Chondrocyte (in vitro differentiated cells): ENCODE results near the gene SLC1A7. TPM values are rescaled to one million over a fixed set of nuclear protein-coding genes. Genes with fewer than 3 reads are reported as not detected.

Experiments
- DNase-seq: peaks from one replicate; pipeline ENCODE4 v3.0.0; 2021; ENCODE audit warnings: mixed read lengths, low spot score
- H3K27ac Mint-ChIP-seq: one replicate; pipeline ENCODE4 v1.8.0; 2021; ENCODE audit warnings: mild to moderate bottlenecking, moderate library complexity, mixed read lengths; ENCODE audit not compliant: unreplicated experiment
- H3K27me3 Mint-ChIP-seq: 2 replicates; pipeline ENCODE4 v1.8.0; 2021; ENCODE audit warnings: low read depth, mixed read lengths
- H3K36me3 Mint-ChIP-seq: 2 replicates; pipeline ENCODE4 v1.8.0; 2021; ENCODE audit warnings: low read depth, mixed read lengths
- H3K4me1 Mint-ChIP-seq: 2 replicates; pipeline ENCODE4 v1.8.0; 2021; ENCODE audit warnings: low read depth, mild to moderate bottlenecking, mixed read lengths
- H3K4me3 Mint-ChIP-seq: one replicate; pipeline ENCODE4 v1.8.0; 2021; ENCODE audit warnings: mild to moderate bottlenecking, moderate library complexity, mixed read lengths; ENCODE audit not compliant: unreplicated experiment
- H3K9me3 Mint-ChIP-seq: 2 replicates; pipeline ENCODE4 v1.8.0; 2021; ENCODE audit warnings: low read depth, mixed read lengths
- total RNA-seq: library from RNA; stranded (reverse); gene quantifications from 3 replicates; pipeline ENCODE4 v1.2.1, GENCODE V29; 2021
- TF ChIP-seq, protein P1 (sequence below): fragments of 200-600 bp; sonication (generic); IDR thresholded peaks from 2 replicates; pipeline ENCODE4 v1.5.0; 2021; ENCODE audit warnings: antibody characterized with exemption, mild to moderate bottlenecking, moderate library complexity

Gene SLC1A7
- total RNA-seq, 1 donor from 2014 or later, result not detected

DNA sequence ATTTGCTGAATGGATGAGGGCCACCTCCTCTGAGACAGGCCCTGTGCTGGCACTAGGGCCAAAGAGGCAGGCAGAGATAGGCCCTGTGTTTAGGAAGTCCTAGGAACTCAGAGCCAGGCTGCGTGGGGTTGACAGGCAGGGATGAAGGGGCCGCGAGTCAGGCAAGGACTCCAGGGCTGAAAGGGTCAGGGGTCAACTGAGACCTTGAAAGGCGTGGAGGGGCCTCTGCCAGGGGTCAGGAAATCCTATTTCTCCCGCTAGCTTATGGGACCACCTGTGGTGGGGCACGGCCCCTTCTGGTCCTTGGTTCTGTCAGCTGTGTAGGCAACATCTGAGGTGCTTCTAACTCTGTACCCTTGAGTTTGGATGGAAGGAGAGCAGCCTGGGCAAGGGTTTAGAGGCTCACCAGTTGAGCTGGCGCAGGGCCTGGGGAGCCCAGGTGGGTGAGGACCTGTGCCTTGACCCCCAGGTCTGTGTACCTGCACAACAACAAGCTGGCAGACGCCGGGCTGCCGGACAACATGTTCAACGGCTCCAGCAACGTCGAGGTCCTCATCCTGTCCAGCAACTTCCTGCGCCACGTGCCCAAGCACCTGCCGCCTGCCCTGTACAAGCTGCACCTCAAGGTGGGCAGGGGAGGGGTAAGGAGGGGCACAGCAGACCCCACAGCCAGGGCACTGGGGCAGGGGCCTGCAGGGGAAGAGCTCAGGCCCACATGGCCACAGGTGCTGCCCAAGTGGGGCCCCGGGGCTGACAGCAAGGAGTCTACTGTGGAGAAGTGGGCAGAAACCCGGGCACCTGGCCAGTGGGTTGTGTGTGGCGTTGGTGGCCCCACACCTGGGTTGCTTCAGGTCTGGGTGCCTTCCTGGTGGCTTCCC lies 65.5 kb downstream of the SLC1A7 start:
- H3K4me1 Mint-ChIP-seq, result no peaks in the 10 kb centered on the region
- DNase-seq, result peak; percentile 90
- H3K27me3 Mint-ChIP-seq, result no peaks in the 10 kb centered on the region
- H3K27ac Mint-ChIP-seq, result no peak overlapping the region
- TF ChIP-seq, protein P1, sequence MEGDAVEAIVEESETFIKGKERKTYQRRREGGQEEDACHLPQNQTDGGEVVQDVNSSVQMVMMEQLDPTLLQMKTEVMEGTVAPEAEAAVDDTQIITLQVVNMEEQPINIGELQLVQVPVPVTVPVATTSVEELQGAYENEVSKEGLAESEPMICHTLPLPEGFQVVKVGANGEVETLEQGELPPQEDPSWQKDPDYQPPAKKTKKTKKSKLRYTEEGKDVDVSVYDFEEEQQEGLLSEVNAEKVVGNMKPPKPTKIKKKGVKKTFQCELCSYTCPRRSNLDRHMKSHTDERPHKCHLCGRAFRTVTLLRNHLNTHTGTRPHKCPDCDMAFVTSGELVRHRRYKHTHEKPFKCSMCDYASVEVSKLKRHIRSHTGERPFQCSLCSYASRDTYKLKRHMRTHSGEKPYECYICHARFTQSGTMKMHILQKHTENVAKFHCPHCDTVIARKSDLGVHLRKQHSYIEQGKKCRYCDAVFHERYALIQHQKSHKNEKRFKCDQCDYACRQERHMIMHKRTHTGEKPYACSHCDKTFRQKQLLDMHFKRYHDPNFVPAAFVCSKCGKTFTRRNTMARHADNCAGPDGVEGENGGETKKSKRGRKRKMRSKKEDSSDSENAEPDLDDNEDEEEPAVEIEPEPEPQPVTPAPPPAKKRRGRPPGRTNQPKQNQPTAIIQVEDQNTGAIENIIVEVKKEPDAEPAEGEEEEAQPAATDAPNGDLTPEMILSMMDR, result no peak
- no peak overlapping the region for H3K4me3 Mint-ChIP-seq
- no peaks in the 10 kb centered on the region for H3K9me3 Mint-ChIP-seq
- H3K36me3 Mint-ChIP-seq, result peaks cover 4% of the 10 kb centered on the region

DNA sequence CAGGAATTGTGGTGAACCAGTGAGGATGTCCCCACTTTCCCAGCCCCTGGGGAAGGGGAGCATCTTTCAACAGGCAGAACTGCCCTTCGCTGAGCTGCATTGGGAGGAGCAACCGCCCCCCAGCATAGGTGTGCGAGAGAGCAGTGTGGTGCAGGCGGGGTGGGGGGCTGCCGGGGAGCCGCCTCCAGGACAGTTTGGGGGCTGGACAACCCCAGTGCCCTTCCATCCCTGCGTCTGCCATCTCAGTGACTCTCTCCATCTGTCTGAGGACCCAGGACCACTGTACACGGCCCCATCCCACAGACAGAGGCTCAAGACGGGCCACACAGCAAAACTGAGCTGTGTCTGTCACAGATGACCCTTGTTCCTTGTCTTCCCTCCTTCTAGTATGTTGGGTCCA lies 66.3 kb downstream of the SLC1A7 start:
- no peak overlapping the region for H3K27ac Mint-ChIP-seq
- DNase-seq, result peak; percentile 69
- H3K4me1 Mint-ChIP-seq, result no peaks in the 10 kb centered on the region
- peaks cover 4% of the 10 kb centered on the region for H3K36me3 Mint-ChIP-seq
- TF ChIP-seq, protein P1, result no peak
- no peaks in the 10 kb centered on the region for H3K27me3 Mint-ChIP-seq
- H3K4me3 Mint-ChIP-seq, result no peak overlapping the region
- H3K9me3 Mint-ChIP-seq, result no peaks in the 10 kb centered on the region

DNA sequence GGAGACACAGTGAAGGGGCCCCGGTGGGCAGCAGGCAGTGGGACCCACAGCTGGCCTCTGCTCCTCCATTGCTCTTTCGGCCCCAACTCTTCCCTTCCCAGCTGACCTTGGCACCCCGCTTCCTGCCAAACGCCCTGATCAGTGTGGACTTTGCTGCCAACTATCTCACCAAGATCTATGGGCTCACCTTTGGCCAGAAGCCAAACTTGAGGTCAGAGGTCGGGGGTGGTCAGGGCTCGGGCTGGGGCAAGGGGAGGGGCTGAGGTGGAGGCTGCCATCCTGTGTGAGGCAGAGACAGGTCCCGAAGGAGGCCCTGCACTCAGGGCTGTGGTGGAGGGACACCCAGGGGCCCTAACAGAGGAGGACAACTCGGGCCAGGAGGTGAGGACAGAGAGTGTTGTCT lies 66.7 kb downstream of the SLC1A7 start:
- H3K27me3 Mint-ChIP-seq, result no peaks in the 10 kb centered on the region
- H3K9me3 Mint-ChIP-seq, result no peaks in the 10 kb centered on the region

DNA sequence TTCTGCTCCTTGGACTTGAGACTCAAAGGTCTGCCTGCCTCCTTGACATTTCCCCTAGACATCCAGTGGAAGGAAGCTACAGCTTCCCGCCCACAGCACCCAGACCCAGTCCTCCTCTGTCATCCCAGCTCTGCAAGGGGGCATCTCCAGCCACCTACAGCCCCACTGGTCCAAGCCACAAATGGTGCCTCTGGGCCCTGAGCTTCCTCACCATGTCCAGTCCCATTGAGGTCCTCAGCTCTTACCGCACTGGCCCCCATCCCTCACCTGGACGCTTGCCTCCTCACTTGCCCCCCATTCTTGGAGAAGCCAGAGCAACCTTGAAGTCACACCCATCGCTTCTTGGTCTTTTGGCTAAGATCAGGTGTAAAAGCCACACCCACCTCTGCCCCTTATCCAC lies 67.2 kb downstream of the SLC1A7 start:
- no peaks in the 10 kb centered on the region for H3K9me3 Mint-ChIP-seq
- no peaks in the 10 kb centered on the region for H3K27me3 Mint-ChIP-seq
- no peaks in the 10 kb centered on the region for H3K4me1 Mint-ChIP-seq
- peak; percentile 62 for DNase-seq
- TF ChIP-seq, protein P1, result no peak
- peaks cover 4% of the 10 kb centered on the region for H3K36me3 Mint-ChIP-seq
- H3K27ac Mint-ChIP-seq, result no peak overlapping the region
- H3K4me3 Mint-ChIP-seq, result no peak overlapping the region

More for the DNA sequence above, 66.7 kb downstream of the SLC1A7 start:
- DNase-seq, result peak; percentile 66
- H3K4me1 Mint-ChIP-seq, result no peaks in the 10 kb centered on the region
- H3K36me3 Mint-ChIP-seq, result peaks cover 4% of the 10 kb centered on the region
- TF ChIP-seq, protein P1, result no peak
- no peak overlapping the region for H3K4me3 Mint-ChIP-seq
- H3K27ac Mint-ChIP-seq, result no peak overlapping the region

DNA sequence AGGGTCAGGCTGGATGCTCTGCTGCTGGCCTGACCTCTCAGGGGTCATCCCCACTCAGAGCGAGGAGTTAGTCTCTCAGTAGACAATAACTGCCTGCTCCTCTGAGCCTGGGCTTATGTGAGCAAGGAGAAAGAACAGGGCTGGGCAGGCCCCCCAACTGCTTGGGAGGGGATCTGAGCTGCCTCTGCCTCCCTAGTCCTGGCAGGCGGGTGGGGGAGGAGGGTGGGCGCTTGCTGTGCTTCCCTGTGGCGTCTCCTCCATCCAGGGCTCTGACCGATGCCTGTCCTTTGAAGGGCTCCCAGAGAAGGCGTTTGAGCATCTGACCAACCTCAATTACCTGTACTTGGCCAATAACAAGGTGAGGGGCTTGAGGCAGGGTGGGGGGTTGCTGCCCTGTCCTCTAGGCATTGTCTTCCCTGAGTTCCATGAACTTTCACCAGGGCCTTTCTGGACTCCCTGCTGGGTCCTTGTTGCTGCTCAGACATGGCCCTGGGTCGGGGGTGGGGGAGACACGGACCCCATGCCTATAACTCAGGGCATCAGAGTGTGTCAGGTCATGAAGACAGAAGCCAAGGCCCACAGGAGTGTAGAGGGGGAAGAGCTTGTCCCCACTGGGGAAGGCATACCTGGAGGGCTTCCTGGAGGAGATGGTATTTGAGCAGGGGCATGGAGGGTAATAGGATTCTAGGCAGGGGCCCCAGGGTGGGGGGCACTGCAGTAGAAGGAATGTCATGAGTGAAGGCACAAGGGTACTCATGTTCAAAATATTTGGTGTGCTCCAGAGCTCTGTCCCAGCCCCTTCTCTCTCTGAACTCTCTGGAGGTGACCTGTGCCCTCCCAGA lies 67.9 kb downstream of the SLC1A7 start:
- H3K27ac Mint-ChIP-seq, result no peak overlapping the region
- peaks cover 4% of the 10 kb centered on the region for H3K36me3 Mint-ChIP-seq
- no peaks in the 10 kb centered on the region for H3K9me3 Mint-ChIP-seq
- H3K27me3 Mint-ChIP-seq, result no peaks in the 10 kb centered on the region
- H3K4me3 Mint-ChIP-seq, result no peak overlapping the region
- TF ChIP-seq, protein P1, result no peak
- DNase-seq, result peak; percentile 46
- no peaks in the 10 kb centered on the region for H3K4me1 Mint-ChIP-seq
